ENCODE measurements around the gene ATL1.

GRCh38 chr14:50530794-50531365, 29.1 kb upstream of the ATL1 start:
- no peak for TF ChIP-seq CTCF (IDR thresholded peaks at IDR 0.05)
- no peak for TF ChIP-seq POLR2A (IDR thresholded peaks at IDR 0.05)

Measured in uterus (tissue), 2 donors.